Measurements from ENCODE around the gene GPR32. TPM values are rescaled to one million over a fixed set of nuclear protein-coding genes. Genes with fewer than 3 reads are reported as not detected.
"Not testable (repeated sequence)": the region's sequence is repeated elsewhere in the genome, so short reads cannot be mapped to it uniquely, and the experiment has no call there.

GPR32 gene
- total RNA-seq, 6 experiments from 2014 or later = not detected

- Histone ChIP-seq H3K27me3 (no peaks in the 10 kb centered on the region), H3K4me3 (no peak overlapping the region), H3K4me1 (no peaks in the 10 kb centered on the region), H3K9me3 (no peaks in the 10 kb centered on the region), H3K36me3 (no peaks in the 10 kb centered on the region), H3K27ac (no peak overlapping the region)
- DNase-seq = no peak
- intact Hi-C loops (cut with DNase I) = no loop called here
- ATAC-seq = no peak
- WGBS (ENCODE audit: insufficient coverage, low coverage, low lambda C conversion rate, missing lambda C conversion rate) = 53% methylated on average over 10 of the region's 10 CpGs
- TF ChIP-seq CTCF (IDR thresholded peaks at IDR 0.05) (no peak), POLR2A (IDR thresholded peaks at IDR 0.05) (no peak)
Observed at GRCh38 chr19:50745221-50745620, 25.0 kb upstream of the GPR32 start.

- DNase-seq; H3K4me1 ChIP-seq; H3K27me3 ChIP-seq; H3K36me3 ChIP-seq; H3K27ac ChIP-seq; H3K4me3 ChIP-seq; H3K9me3 ChIP-seq; intact Hi-C loops (cut with DNase I); ATAC-seq: not testable (repeated sequence)
- WGBS (ENCODE audit: insufficient coverage, low coverage, low lambda C conversion rate, missing lambda C conversion rate) = 80% methylated on average over 6 of the region's 14 CpGs
Observed at GRCh38 chr19:50747141-50747540, 23.1 kb upstream of the GPR32 start.

- intact Hi-C loops (cut with DNase I) = no loop called here
- no peak overlapping the region for H3K4me3 ChIP-seq
- no peaks in the 10 kb centered on the region for H3K27me3 ChIP-seq
- DNase-seq = no peak
- no peak for ATAC-seq
- H3K4me1 ChIP-seq = no peaks in the 10 kb centered on the region
- H3K9me3 ChIP-seq = no peaks in the 10 kb centered on the region
- TF ChIP-seq POLR2A (IDR thresholded peaks at IDR 0.05) (no peak), CTCF (IDR thresholded peaks at IDR 0.05) (no peak)
- H3K36me3 ChIP-seq = no peaks in the 10 kb centered on the region
- 43% methylated on average over 6 of the region's 6 CpGs for WGBS (ENCODE audit: insufficient coverage, low coverage, low lambda C conversion rate, missing lambda C conversion rate)
- no peak overlapping the region for H3K27ac ChIP-seq
Observed at GRCh38 chr19:50749490-50749889, 20.8 kb upstream of the GPR32 start.

GRCh38 chr19:50750010-50750409 lies 20.3 kb upstream of the GPR32 start:
- H3K4me3 ChIP-seq = no peak overlapping the region
- H3K27ac ChIP-seq = no peak overlapping the region
- 39% methylated on average over 11 of the region's 15 CpGs for whole genome bisulfite sequencing (ENCODE audit: insufficient coverage, low coverage, low lambda C conversion rate, missing lambda C conversion rate)
- no peaks in the 10 kb centered on the region for H3K36me3 ChIP-seq
- H3K9me3 ChIP-seq = no peaks in the 10 kb centered on the region
- DNase-seq = no peak
- TF ChIP-seq POLR2A (IDR thresholded peaks at IDR 0.05) (no peak), CTCF (IDR thresholded peaks at IDR 0.05) (no peak)
- no peak for ATAC-seq
- no peaks in the 10 kb centered on the region for H3K27me3 ChIP-seq
- intact Hi-C loops (cut with DNase I) = no loop called here
- no peaks in the 10 kb centered on the region for H3K4me1 ChIP-seq

- H3K36me3 ChIP-seq = no peaks in the 10 kb centered on the region
- no peaks in the 10 kb centered on the region for H3K27me3 ChIP-seq
- TF ChIP-seq POLR2A (IDR thresholded peaks at IDR 0.05) = no peak
- TF ChIP-seq CTCF (IDR thresholded peaks at IDR 0.05) = no peak
- H3K9me3 ChIP-seq = no peaks in the 10 kb centered on the region
- H3K27ac ChIP-seq = no peak overlapping the region
- no peak overlapping the region for H3K4me3 ChIP-seq
- H3K4me1 ChIP-seq = no peaks in the 10 kb centered on the region
- no peak for DNase-seq
- no peak for ATAC-seq
- 49% methylated on average over 3 of the region's 4 CpGs for WGBS (ENCODE audit: insufficient coverage, low coverage, low lambda C conversion rate, missing lambda C conversion rate)
- intact Hi-C loops (cut with DNase I) = no loop called here
Observed at GRCh38 chr19:50753879-50754278, 16.4 kb upstream of the GPR32 start.

- 49% methylated on average over 7 of the region's 8 CpGs for WGBS (ENCODE audit: insufficient coverage, low coverage, low lambda C conversion rate, missing lambda C conversion rate)
- H3K4me3 ChIP-seq; intact Hi-C loops (cut with DNase I); H3K9me3 ChIP-seq; H3K4me1 ChIP-seq; DNase-seq; ATAC-seq; H3K36me3 ChIP-seq; H3K27ac ChIP-seq; H3K27me3 ChIP-seq: not testable (repeated sequence)
Observed at GRCh38 chr19:50756244-50756643, 14.0 kb upstream of the GPR32 start.

GRCh38 chr19:50757624-50758023 lies 12.6 kb upstream of the GPR32 start:
- intact Hi-C loops (cut with DNase I); H3K36me3 ChIP-seq; H3K27me3 ChIP-seq; H3K9me3 ChIP-seq; DNase-seq; H3K27ac ChIP-seq; H3K4me1 ChIP-seq; ATAC-seq; H3K4me3 ChIP-seq: not testable (repeated sequence)
- WGBS (ENCODE audit: insufficient coverage, low coverage, low lambda C conversion rate, missing lambda C conversion rate) = 100% methylated on average over 3 of the region's 3 CpGs

- WGBS (ENCODE audit: insufficient coverage, low coverage, low lambda C conversion rate, missing lambda C conversion rate) = 87% methylated on average over 6 of the region's 18 CpGs
- intact Hi-C loops (cut with DNase I); H3K9me3 ChIP-seq; H3K27me3 ChIP-seq; H3K4me3 ChIP-seq; H3K4me1 ChIP-seq; ATAC-seq; H3K27ac ChIP-seq; H3K36me3 ChIP-seq; DNase-seq: not testable (repeated sequence)
Observed at GRCh38 chr19:50759076-50759475, 11.2 kb upstream of the GPR32 start.

All from right lobe of liver (tissue), 6 donors.